Measurements from ENCODE around the gene SPINK5.
A peak's percentile ranks its signal among the peaks of the same experiment; 100 is the strongest.

SPINK5 gene

GRCh38 chr5:148168246-148168645 lies 104.5 kb downstream of the SPINK5 start, which contains the start of gene SPINK14:
Gene SPINK14 (plus strand): TSS chr5:148168546. CDS start chr5:148169733, 1,187 bp downstream.
- Histone ChIP-seq H3K9me3 (ENCODE audit: severe bottlenecking) (no peaks in the 10 kb centered on the region), H3K4me3 (ENCODE audit: severe bottlenecking) (no peak within 1 kb of the TSS), H3K36me3 (ENCODE audit: low read depth) (no peaks in the 10 kb centered on the region), H3K4me1 (ENCODE audit: insufficient read depth, poor library complexity, severe bottlenecking) (no peaks in the 10 kb centered on the region), H3K27ac (ENCODE audit: poor library complexity, severe bottlenecking) (no peak within 1 kb of the TSS), H3K27me3 (ENCODE audit: insufficient read depth, poor library complexity, severe bottlenecking) (no peaks in the 10 kb centered on the region)
- TF ChIP-seq, protein P1, sequence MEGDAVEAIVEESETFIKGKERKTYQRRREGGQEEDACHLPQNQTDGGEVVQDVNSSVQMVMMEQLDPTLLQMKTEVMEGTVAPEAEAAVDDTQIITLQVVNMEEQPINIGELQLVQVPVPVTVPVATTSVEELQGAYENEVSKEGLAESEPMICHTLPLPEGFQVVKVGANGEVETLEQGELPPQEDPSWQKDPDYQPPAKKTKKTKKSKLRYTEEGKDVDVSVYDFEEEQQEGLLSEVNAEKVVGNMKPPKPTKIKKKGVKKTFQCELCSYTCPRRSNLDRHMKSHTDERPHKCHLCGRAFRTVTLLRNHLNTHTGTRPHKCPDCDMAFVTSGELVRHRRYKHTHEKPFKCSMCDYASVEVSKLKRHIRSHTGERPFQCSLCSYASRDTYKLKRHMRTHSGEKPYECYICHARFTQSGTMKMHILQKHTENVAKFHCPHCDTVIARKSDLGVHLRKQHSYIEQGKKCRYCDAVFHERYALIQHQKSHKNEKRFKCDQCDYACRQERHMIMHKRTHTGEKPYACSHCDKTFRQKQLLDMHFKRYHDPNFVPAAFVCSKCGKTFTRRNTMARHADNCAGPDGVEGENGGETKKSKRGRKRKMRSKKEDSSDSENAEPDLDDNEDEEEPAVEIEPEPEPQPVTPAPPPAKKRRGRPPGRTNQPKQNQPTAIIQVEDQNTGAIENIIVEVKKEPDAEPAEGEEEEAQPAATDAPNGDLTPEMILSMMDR (IDR thresholded peaks at IDR 0.05; ENCODE audit: poor library complexity, severe bottlenecking): no peak
- ATAC-seq (ENCODE audit: low read depth): no peak
- DNase-seq (ENCODE audit: low spot score): no peak

- Histone ChIP-seq H3K27me3 (ENCODE audit: insufficient read depth, poor library complexity, severe bottlenecking) (no peaks in the 10 kb centered on the region), H3K9me3 (ENCODE audit: severe bottlenecking) (no peaks in the 10 kb centered on the region), H3K4me3 (ENCODE audit: severe bottlenecking) (no peak overlapping the region), H3K27ac (ENCODE audit: poor library complexity, severe bottlenecking) (no peak overlapping the region), H3K4me1 (ENCODE audit: insufficient read depth, poor library complexity, severe bottlenecking) (no peaks in the 10 kb centered on the region), H3K36me3 (ENCODE audit: low read depth) (no peaks in the 10 kb centered on the region)
- no peak for DNase-seq (ENCODE audit: low spot score)
- ATAC-seq (ENCODE audit: low read depth): no peak
- TF ChIP-seq, protein P1 (IDR thresholded peaks at IDR 0.05; ENCODE audit: poor library complexity, severe bottlenecking): no peak
Measured at GRCh38 chr5:148172377-148172776, 108.6 kb downstream of the SPINK5 start.

- no peak for ATAC-seq (ENCODE audit: low read depth)
- H3K4me3 ChIP-seq (ENCODE audit: severe bottlenecking): no peak overlapping the region
- no peaks in the 10 kb centered on the region for H3K9me3 ChIP-seq (ENCODE audit: severe bottlenecking)
- no peaks in the 10 kb centered on the region for H3K36me3 ChIP-seq (ENCODE audit: low read depth)
- H3K4me1 ChIP-seq (ENCODE audit: insufficient read depth, poor library complexity, severe bottlenecking): no peaks in the 10 kb centered on the region
- TF ChIP-seq, protein P1 (IDR thresholded peaks at IDR 0.05; ENCODE audit: poor library complexity, severe bottlenecking): no peak
- H3K27ac ChIP-seq (ENCODE audit: poor library complexity, severe bottlenecking): no peak overlapping the region
- no peaks in the 10 kb centered on the region for H3K27me3 ChIP-seq (ENCODE audit: insufficient read depth, poor library complexity, severe bottlenecking)
- no peak for DNase-seq (ENCODE audit: low spot score)
Measured at GRCh38 chr5:148176480-148176879, 112.7 kb downstream of the SPINK5 start.

DNA sequence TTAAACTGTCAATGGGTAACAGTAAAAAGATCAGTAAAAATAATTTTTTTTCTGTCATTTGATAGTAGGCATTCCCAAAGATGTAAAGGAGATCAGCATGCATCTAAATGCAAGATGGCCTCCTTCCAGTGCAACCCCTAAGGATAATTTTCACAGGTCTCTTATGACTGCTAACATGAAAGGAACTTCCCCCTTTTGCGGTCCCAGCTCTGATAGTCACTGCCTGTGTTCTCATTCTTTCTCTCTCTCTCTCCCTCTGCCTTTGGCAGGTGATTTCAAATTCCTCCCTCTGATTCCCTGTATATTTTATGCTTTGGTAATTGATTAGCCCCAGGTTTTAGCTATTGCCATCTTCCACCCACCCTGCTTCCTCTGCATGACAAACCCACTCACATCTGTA lies 113.4 kb downstream of the SPINK5 start:
- no peak for ATAC-seq (ENCODE audit: low read depth)
- TF ChIP-seq, protein P1 (IDR thresholded peaks at IDR 0.05; ENCODE audit: poor library complexity, severe bottlenecking): no peak

GRCh38 chr5:148179234-148179824 lies 115.5 kb downstream of the SPINK5 start:
- no peaks in the 10 kb centered on the region for H3K4me1 ChIP-seq (ENCODE audit: insufficient read depth, poor library complexity, severe bottlenecking)
- ATAC-seq (ENCODE audit: low read depth): peak; percentile 76
- TF ChIP-seq, protein P1 (IDR thresholded peaks at IDR 0.05; ENCODE audit: poor library complexity, severe bottlenecking): peak; percentile 97

More for the DNA sequence above, 113.4 kb downstream of the SPINK5 start:
- Histone ChIP-seq H3K27ac (ENCODE audit: poor library complexity, severe bottlenecking) (no peak overlapping the region), H3K4me3 (ENCODE audit: severe bottlenecking) (no peak overlapping the region), H3K4me1 (ENCODE audit: insufficient read depth, poor library complexity, severe bottlenecking) (no peaks in the 10 kb centered on the region), H3K9me3 (ENCODE audit: severe bottlenecking) (no peaks in the 10 kb centered on the region), H3K36me3 (ENCODE audit: low read depth) (no peaks in the 10 kb centered on the region), H3K27me3 (ENCODE audit: insufficient read depth, poor library complexity, severe bottlenecking) (no peaks in the 10 kb centered on the region)
- no peak for DNase-seq (ENCODE audit: low spot score)

More at GRCh38 chr5:148179234-148179824, 115.5 kb downstream of the SPINK5 start:
- H3K4me3 ChIP-seq (ENCODE audit: severe bottlenecking): no peak overlapping the region
- no peaks in the 10 kb centered on the region for H3K9me3 ChIP-seq (ENCODE audit: severe bottlenecking)
- H3K27ac ChIP-seq (ENCODE audit: poor library complexity, severe bottlenecking): no peak overlapping the region
- no peaks in the 10 kb centered on the region for H3K36me3 ChIP-seq (ENCODE audit: low read depth)
- no peak for DNase-seq (ENCODE audit: low spot score)
- H3K27me3 ChIP-seq (ENCODE audit: insufficient read depth, poor library complexity, severe bottlenecking): no peaks in the 10 kb centered on the region
